ENCODE data around the gene NT5E. TPM values are rescaled to one million over a fixed set of nuclear protein-coding genes. Genes with fewer than 3 reads are reported as not detected.

The NT5E gene
- total RNA-seq, 2 donors from 2014 or later: 8.2 to 31.2 TPM

DNA sequence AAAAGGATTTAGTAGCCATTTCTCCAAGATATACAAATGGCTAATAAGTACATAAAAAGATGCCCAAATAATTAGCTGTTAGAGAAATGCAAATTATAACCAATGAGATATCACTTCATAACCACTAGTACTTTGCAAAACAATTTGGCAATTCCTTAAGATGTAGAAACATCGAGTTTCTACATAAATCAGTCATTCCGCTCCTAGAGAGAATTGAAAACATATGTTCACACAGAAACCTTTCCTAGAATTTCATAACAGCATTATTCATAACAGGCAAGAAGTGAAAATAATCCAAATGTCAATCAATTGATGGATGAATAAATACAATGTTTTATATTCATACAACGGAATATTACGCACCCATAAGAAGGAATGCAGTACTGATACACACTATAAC, 20.5 kb upstream of the NT5E start:
- Histone ChIP-seq H3K4me1 (replicated peaks) (no peaks in the 10 kb centered on the region), H3K27me3 (replicated peaks; ENCODE audit: insufficient read depth) (no peaks in the 10 kb centered on the region), H3K36me3 (no peaks in the 10 kb centered on the region), H3K27ac (no peak overlapping the region), H3K4me3 (no peak overlapping the region), H3K9me3 (no peaks in the 10 kb centered on the region)
- no peak for DNase-seq (ENCODE audit: low spot score)
- intact Hi-C loops (cut with DNase I): no loop called here
- TF ChIP-seq, protein P1, sequence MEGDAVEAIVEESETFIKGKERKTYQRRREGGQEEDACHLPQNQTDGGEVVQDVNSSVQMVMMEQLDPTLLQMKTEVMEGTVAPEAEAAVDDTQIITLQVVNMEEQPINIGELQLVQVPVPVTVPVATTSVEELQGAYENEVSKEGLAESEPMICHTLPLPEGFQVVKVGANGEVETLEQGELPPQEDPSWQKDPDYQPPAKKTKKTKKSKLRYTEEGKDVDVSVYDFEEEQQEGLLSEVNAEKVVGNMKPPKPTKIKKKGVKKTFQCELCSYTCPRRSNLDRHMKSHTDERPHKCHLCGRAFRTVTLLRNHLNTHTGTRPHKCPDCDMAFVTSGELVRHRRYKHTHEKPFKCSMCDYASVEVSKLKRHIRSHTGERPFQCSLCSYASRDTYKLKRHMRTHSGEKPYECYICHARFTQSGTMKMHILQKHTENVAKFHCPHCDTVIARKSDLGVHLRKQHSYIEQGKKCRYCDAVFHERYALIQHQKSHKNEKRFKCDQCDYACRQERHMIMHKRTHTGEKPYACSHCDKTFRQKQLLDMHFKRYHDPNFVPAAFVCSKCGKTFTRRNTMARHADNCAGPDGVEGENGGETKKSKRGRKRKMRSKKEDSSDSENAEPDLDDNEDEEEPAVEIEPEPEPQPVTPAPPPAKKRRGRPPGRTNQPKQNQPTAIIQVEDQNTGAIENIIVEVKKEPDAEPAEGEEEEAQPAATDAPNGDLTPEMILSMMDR (IDR thresholded peaks at IDR 0.05): no peak
- TF ChIP-seq POLR2AphosphoS5 (IDR thresholded peaks at IDR 0.05): no peak
- no peak for TF ChIP-seq POLR2A (IDR thresholded peaks at IDR 0.05)
- WGBS: 94% methylated on average over 4 of the region's 4 CpGs

DNA sequence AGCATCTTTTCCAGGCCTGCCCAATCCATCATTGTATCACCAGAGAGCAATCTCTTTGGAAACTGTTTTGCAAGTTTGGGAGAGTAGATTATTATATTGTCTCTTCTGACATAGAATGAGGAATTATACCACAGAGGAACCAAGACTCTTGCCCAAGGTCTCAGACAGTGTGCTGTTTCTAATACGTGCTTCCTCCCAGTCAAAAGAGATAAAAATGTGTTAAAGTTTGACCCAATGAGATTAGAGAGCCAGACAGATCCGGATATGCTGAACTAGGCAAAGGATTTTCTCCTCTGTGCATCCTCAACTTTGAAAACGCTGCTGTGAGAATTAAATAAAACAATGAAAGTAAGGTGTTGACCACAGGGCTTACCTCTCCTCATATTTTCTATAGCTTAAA, 18.6 kb upstream of the NT5E start:
- TF ChIP-seq POLR2A (IDR thresholded peaks at IDR 0.05) (no peak), POLR2AphosphoS5 (IDR thresholded peaks at IDR 0.05) (no peak)
- TF ChIP-seq, protein P1 (IDR thresholded peaks at IDR 0.05): no peak
- DNase-seq (ENCODE audit: low spot score): no peak
- no peaks in the 10 kb centered on the region for H3K4me1 ChIP-seq (replicated peaks)
- H3K4me3 ChIP-seq: no peak overlapping the region
- no peak overlapping the region for H3K27ac ChIP-seq
- intact Hi-C loops (cut with DNase I): no loop called here
- no peaks in the 10 kb centered on the region for H3K9me3 ChIP-seq
- no peaks in the 10 kb centered on the region for H3K27me3 ChIP-seq (replicated peaks; ENCODE audit: insufficient read depth)
- WGBS: 81% methylated on average over 3 of the region's 3 CpGs
- no peaks in the 10 kb centered on the region for H3K36me3 ChIP-seq

DNA sequence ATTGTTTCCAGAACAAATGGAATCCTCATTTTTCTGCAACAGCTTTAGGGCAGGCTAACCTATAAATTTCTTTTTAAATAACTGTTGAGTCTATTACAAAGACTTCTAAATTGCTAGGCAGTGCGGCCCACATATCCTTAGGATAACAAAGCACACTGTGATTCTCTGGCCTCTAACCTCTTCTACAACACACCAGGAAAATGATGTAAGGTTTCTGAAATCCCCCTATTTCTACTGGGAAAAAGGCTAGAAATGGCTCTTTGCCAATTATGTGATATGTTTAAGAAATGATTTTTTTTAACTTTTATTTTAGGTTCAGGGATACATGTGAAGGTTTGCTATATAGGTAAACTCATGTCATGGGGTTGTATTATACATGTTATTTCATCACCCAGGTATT, 17.3 kb upstream of the NT5E start:
- WGBS: 97% methylated on average over 1 of the region's 1 CpG
- Histone ChIP-seq H3K4me3 (no peak overlapping the region), H3K36me3 (no peaks in the 10 kb centered on the region), H3K27me3 (replicated peaks; ENCODE audit: insufficient read depth) (no peaks in the 10 kb centered on the region), H3K4me1 (replicated peaks) (no peaks in the 10 kb centered on the region), H3K27ac (no peak overlapping the region), H3K9me3 (no peaks in the 10 kb centered on the region)
- DNase-seq (ENCODE audit: low spot score): no peak
- intact Hi-C loops (cut with DNase I): no loop called here
- TF ChIP-seq POLR2A (IDR thresholded peaks at IDR 0.05): no peak

DNA sequence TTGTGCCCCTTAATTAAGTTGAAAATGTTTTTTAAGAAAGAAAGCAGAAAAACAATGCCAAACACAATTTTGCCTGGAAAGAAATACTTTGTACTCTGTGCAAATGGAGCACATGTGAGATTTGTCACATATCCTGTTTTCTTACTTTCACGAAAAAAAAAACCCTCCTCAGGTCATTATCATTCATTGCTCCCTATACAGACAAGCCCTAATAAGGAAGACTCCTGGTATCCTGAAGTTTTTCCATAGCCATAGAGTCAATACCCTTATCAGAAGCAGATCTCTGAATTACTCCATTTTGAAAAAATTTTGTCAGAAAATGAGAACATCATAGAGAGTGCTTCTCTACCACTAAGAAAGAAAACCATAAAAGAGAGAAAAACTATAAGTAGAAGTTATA, 14.0 kb upstream of the NT5E start:
- TF ChIP-seq, protein P1 (IDR thresholded peaks at IDR 0.05): no peak
- TF ChIP-seq POLR2AphosphoS5 (IDR thresholded peaks at IDR 0.05): no peak
- TF ChIP-seq POLR2A (IDR thresholded peaks at IDR 0.05): no peak
- intact Hi-C loops (cut with DNase I): no loop called here
- DNase-seq (ENCODE audit: low spot score): no peak
- H3K27ac ChIP-seq: no peak overlapping the region
- no peaks in the 10 kb centered on the region for H3K4me1 ChIP-seq (replicated peaks)
- H3K9me3 ChIP-seq: no peaks in the 10 kb centered on the region
- H3K27me3 ChIP-seq (replicated peaks; ENCODE audit: insufficient read depth): no peaks in the 10 kb centered on the region
- WGBS: 55% methylated on average over 1 of the region's 1 CpG
- no peak overlapping the region for H3K4me3 ChIP-seq
- H3K36me3 ChIP-seq: no peaks in the 10 kb centered on the region

DNA sequence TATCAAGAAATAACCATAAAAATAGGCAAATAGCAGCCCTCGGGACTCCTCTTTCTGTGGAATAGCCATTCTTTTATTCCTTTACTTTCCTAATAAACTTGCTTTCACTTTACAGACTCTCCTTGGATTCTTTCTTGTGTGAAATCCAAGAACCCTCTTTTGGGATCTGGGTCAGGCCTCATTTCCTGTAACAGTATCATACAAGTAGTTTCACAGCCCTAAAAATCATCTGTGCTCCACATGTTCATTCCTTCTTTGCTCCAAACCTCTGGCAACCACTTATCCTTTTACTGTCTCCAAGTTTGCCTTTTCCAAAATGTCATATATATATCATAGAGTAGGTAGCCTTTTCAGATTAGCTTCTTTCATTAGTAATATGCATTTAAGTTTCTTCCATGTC, 13.5 kb upstream of the NT5E start:
- TF ChIP-seq POLR2AphosphoS5 (IDR thresholded peaks at IDR 0.05): no peak
- TF ChIP-seq, protein P1 (IDR thresholded peaks at IDR 0.05): no peak
- no peak for TF ChIP-seq POLR2A (IDR thresholded peaks at IDR 0.05)
- Histone ChIP-seq H3K36me3 (no peaks in the 10 kb centered on the region), H3K4me1 (replicated peaks) (no peaks in the 10 kb centered on the region), H3K9me3 (no peaks in the 10 kb centered on the region), H3K4me3 (no peak overlapping the region), H3K27ac (no peak overlapping the region), H3K27me3 (replicated peaks; ENCODE audit: insufficient read depth) (no peaks in the 10 kb centered on the region)
- no peak for DNase-seq (ENCODE audit: low spot score)
- intact Hi-C loops (cut with DNase I): no loop called here
- 51% methylated on average over 1 of the region's 1 CpG for WGBS

All from prostate gland (tissue), 2 donors.